CD4-positive, alpha-beta T cell treated with Interleukin-17A for 4 hours (primary cell): Measurements from ENCODE around the gene DGKZ.

ENCODE experiments used
- DNase-seq: peaks from one replicate; pipeline ENCODE4 v3.0.0-alpha.2; 2020; ENCODE audit warnings: mixed read lengths

The DGKZ gene

DNA sequence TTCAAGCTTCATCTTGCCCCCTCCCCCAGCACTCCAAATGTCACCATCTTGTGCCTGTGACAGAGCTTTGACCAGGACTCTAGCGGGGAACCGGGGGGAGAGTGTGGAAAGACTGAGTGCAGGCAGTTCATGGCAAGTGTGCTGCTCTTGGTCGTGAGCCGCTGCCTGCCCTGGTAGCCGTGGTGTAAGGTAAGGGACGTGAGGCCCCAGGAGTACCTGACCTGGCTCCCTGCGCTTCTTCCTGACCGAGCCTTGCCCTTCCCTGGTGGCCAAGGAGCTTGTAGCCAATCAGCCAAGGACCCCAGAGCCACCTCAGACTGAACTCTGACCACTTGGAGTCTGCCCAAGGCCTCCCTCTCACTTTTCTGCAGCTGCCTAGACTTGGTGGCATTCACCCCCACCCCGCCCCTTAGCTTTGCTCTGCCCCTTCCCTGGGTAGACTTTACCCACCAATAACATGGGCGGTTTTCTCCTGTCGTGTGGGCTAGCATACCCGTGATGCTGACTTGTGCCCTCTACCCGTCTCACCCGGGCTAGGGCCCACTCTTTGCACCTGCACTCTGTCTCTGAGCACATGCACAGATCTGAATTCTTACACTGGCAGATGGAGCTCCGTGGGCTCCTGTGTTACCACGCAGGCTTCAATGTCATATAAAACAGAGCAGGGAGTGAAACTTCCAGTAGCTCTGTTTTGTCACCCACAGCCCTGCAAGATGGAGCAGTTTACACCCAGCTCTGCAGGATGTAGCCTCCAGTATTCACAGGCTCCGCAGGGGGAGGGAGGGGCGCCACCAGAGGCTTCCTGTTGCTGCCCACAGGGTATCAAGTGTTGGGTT, 1.5 kb downstream of the DGKZ start:
- peak; percentile 83 for DNase-seq

DNA sequence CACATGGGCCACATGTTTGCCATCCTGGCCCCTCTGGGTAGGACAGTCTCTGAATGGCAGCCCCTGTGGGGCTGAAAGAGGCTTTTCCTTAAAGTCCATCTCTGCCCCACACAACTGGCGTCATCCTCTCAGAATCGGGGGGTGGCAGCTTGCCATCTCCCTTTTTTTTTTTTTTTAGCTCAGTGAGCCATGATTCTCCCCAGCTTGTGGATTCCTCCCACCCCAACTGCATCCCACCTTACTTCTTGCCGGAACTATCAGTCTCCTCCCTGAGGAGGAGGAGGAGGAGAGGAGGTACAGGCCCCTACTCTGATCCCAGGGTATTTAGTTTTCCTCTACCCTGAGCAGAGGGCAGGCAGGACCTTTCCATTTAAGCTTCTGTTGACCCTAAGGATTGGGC, 3.4 kb downstream of the DGKZ start:
- no peak for DNase-seq

DNA sequence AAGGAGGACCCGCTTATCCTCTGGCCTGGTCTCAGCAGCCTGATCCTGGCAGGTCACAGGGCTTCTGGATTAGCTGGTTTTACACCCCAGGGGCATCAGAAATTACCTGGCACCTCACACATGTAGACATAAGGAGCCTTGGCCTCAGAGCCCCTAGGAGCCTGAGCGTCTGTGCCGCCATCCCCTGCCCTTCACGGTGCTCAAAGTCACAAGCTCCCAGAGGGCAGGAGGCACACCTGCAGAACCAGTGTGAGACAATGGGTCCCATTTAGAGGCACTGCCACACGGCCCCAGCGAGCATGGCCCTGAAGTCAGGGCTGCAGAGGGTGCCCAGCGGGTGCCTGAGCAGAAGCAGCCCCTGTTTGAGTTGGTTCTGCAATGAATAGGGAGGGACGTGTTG, 3.9 kb downstream of the DGKZ start:
- no peak for DNase-seq

DNA sequence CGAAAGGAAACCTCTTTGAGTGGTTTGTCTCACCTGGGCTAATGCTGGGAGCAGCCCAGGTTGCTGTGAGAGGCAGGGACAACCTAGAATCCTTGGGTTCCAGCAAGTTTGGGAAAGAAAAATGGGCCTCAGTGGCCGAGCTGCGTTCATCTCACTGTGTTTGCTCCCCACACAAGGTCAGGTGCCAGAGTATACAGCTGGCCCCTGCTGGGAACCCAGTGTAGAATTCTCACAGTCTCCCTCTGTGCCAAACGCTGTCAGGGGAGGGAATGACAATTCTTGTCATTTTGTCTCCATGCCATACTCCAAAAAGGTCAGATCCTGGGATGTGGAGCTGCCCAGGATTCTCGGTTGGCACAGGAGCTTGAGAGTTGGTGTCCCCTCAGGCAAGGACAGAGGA, 4.3 kb downstream of the DGKZ start:
- DNase-seq: no peak

DNA sequence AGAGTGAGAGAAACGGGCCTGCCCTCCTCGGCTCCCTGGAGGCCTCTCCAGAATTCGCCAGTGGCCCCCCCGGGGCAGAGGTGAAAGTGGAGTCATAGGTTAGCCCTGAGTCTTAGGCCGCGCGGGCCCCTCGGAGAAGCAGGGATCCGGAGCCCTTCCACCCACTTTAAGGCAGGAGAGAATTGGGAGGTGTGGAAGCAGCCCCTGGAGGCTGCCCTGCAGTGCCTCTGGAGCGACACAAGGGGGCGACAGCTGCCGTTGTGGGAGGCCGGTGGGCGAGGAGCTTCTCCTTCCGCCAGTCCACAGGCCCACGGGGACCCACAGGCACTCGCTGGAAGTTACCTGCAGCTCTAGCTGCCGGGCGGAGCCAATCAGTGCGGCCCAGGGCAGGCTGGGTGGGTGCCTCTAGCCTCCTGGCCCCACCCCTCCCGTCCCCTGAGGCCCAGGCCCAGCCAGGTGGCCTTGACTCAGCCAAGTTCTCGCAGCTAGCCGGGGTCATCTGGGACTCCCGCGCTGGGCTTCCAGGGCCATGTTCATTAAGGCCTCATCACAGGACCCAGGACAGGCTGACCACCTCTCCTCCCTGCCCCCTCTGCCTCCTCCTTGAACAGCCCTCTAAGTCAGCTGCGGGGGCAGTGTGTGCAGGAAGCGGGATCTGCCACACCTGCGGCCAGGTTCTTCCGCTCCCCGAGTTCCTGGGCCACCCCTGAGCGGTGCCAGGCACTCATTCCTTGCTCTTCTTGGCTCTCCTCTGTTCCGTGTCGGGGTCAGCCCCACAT, 5.0 kb downstream of the DGKZ start:
- peak; percentile 80 for DNase-seq

DNA sequence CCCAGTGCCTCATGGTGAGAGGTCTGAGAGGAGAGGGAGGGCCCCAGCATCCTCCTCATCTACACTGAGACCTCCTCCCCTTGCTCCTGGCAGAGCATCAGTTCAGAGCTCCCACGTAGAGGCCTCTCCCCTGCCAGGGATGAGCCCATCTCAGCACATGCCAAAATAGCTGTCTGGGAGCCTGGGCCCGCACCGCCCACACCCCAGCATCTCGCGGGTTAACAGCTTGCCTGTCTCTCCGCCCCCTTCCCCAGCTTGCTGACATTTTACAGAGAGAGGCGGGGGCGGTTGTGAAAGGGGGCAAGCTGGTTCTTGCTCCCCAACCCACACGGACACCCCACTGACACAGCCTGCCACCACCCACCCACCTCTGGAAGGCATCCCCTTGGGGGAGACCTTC, 6.4 kb downstream of the DGKZ start:
- peak; percentile 59 for DNase-seq

DNA sequence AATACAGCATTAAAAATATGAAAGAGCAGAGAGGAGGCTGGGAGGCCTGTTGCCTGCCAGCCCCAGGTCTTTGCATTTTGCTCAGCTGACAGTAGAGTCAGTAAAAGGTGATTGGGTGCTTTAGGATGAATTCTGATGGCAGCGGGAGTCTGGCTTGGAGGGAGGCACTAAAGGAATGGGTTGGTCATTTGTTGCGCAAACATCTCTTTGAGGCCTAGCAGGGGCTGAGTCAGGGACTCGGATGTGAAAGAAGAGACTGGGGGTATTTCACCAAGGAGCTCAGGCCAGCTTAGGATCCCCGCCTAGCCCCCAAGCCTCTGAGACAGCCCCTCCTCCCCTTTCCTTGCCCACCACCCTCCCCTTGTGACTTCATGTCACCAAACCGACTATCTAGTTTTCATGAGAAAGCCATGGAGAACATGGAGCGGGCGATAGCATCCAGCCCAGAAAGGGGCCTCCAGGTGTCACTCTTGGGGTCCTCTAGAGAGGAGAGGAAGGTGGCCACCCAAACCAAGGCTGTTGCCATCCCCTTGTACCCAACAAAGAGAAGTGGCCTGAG, 9.7 kb downstream of the DGKZ start:
- DNase-seq: no peak

DNA sequence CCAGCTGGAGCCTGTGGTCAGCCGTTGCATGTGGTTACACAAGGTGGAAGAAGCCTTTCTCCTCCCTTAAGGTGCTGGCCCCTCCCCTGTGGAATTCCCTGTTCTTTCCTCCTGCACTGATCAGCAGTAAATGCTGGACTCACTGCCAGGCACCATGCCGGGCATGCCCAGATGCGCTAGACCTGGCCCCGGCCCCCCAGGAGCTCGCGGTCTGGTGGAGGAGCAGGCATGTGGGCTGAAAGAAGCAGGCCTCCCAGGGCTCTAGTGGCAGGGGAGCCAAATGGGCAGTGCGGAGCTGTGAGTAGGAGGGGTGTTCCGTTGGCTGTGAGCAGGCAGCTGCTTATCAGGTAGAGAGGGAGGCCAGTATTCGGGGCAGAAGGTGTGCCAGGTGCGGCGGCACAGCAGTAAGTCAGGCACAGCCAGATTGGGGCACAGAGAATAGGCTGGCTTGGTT, 10.2 kb downstream of the DGKZ start:
- DNase-seq: no peak

DNA sequence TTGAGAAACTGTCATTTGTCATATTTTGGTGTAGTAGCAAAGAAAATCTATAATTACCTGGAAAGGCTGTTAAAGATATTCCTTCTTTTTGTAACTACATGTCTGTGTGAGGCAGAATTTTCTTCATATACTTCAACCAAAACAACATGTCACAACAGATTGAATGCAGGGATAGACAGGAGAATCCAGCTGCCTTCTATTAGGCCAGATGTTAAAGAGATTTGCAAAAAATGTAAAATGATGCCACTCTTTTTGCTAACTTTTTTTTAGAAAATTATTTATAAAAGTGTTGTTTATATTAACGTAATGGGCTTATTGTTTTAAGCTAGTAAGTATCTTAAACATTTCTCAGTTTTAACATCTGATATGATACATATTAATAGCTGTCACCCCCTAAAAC, 12.7 kb downstream of the DGKZ start:
- DNase-seq: no peak

DNA sequence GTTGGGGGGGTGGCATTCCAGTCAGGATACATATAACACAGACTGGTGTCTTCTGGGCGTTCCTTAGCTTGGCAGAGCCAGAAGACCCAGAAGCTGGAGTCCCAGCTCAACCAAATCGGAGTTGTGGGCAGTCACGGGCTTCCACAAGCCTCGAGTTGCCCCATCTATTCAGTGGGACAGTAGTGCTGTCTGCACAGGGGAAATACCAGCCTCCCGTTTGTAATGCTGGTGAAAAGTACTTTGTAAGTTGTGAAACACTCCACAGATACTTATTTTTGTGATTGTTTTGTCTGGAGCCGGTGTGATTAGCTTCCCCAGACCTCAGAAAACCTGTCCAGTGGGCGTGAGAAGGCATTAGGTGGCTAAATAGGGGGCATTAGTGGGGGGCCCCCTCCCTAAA, 13.6 kb downstream of the DGKZ start:
- DNase-seq: peak; percentile 28

DNA sequence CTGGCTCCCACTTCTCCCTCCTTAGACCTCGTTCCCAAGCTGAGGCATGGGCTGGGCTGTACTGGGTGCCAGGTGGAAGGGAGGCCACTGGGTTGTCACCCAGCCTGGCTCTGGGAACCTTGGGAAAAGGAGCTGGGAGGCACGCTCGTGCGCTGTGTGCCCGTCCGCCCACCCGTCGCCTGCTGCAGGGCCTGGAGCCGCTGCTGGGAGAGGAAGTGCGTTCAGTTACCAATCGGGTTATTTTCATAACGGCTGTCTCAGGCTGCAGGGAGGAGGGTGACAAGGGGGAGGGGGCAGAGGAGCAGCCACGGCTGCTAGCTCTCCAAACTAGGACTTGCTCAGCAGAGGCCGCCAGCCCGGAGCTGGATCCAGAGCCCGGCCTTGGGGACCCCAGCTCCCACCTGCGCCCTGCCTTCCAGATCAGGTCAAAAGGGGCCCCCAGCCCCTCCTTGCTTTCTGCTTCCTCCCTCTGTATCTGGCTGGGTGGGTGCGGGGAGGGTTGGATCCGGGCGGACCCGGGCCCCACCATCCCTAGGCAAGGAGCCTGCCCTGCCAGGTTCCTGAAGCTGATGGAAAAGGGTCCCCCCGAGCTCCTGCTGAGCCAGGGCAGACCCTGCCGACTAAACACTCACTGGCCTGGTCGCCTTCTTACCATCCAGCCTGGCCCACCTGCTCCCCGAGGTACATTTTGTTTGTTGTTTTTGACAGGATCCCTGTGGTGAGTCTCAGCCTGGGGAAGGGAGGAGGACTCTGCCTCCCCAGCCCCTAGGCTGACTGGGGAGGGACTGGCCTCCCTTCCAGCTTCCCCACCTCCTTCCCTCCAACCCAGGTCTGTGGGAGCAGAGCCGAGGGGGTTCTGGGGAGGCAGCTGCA, 14.3 kb downstream of the DGKZ start:
- DNase-seq: peak; percentile 79

DNA sequence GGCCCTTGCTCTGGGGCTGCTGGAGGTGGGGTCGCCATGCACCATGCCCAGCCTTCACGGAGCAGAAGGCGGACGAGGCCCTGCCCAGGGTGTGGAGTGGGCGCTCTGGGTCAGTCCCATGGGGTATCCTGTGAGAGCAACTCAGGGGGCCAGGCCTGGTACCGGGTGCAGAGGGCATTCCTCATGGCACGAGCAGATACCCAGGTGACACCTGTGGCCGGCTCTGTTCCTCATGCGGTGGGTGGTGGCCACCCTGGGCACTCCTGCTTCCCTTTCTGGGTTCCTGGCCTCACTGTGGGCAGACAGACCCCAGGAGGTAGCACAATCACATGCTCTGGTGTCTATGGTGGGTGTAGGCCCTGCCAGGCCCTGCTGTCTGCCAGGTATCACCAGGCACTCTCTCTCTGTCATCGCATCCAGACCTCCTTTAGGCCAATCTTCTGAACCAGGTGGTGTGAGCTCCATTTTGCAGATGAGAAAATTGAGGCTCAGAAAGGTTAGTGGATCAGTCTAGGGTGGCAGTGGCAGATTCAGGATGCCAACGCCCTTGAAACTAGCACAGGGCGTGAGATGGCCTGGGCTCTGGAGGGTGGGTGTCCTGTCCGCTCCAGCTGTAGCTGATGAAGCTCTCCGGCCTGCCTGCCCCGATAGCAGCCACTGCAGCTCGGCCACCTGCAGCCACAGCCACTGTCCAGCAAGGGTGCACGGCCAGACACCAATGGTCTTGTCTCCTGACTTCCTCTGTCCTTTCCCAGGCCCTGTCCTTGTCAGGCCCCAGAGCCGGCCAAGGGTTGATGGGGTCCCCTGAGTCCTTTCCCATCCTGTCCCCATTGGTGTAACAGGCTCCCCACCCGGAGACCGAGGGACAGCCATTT, 15.1 kb downstream of the DGKZ start:
- no peak for DNase-seq

DNA sequence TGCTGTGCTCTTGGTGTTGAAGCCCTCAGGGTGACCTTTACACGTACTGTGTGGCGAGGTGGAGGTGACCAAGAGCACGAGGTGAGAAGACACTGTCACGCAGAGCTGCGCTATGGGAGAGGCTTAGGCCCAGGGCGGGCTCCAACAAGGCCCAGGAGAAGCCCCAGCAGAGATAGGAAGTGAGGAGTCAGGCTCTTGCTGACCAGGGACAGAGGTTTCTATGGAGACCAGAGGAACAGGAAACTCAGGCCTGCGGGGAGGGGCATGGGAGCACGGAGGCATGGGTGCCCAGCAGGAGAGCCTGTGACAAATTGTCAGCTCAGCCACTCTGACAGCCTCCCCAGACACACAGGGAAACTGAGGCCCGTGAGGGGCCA, 15.8 kb downstream of the DGKZ start:
- no peak for DNase-seq

DNA sequence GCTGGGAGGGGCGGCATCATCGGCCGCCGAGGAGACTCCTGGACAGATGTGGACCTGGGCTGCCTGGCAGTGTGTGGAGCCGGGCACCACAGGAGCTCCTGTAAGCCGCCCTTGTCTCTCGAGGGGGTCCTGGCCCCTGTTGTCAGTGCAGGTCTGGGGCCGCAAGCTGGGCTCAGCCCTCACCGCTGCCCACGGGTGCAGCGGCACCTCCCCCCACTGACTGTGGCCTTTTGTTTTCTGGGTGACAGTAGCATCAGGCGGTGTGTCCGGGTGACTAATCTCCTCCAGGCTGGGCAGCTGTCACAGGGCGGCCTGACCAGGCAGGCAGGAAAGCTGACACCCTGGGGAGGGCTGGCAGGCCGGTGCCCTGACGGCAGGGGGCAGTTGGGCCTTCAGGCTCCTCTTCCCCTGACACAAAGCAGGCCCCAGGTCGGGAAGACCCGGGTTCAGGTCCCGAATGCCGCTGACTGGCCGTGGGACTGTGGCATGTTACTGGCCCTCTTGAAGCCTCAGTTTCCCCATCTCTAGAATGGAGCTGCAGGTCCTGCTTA, 16.3 kb downstream of the DGKZ start:
- no peak for DNase-seq

DNA sequence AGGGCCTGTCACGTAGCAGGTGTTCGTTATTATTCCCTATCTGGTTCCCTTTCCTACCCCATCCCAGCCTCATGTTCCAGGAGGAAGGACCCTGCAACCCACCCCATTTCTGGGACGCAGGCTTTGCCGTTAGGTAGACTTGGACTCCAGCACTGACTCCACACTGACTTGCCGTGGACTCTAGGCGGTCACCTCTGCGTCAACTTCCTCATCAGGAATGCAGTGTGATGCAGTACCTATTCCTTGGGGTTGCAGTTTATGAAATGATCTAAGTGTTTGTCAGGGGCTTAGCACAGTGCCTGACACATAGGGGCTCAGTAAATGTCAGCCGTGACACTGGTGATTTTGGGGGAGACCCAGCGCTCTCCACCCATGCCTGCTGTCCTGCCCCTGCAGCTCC, 16.8 kb downstream of the DGKZ start:
- no peak for DNase-seq

DNA sequence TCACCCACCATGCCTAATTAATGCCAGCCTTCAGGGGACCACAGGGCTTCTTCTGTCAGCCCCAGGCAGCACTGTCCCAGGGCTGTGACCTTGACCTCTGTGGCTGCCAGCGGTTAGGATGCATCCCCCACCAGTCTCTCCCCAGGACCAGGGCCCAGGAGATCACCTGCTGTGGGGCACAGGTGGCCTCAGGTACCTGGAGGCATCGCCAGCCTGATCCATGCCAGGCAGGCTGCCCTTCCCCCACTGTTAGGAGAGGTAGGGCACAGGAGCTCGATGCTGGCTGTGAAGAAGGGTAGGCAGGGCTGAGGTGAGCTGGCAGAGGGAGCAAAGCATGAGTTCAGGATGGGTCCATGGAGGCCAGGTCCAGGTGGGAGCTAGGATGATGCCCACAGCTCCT, 17.5 kb downstream of the DGKZ start:
- no peak for DNase-seq

DNA sequence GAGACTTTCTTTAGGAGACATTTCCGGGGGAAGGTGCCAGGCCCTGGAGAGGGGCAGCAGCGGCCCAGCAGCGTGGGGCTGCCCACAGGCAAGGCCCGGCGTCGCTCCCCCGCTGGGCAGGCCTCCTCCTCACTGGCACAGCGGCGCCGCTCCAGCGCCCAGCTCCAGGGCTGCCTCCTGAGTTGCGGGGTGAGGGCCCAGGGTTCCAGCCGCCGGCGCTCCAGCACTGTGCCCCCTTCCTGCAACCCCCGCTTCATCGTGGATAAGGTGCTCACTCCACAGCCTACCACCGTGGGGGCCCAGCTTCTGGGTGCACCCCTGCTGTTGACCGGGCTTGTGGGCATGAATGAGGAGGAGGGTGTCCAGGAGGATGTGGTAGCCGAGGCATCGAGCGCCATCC, 19.0 kb downstream of the DGKZ start:
- DNase-seq: no peak

DNA sequence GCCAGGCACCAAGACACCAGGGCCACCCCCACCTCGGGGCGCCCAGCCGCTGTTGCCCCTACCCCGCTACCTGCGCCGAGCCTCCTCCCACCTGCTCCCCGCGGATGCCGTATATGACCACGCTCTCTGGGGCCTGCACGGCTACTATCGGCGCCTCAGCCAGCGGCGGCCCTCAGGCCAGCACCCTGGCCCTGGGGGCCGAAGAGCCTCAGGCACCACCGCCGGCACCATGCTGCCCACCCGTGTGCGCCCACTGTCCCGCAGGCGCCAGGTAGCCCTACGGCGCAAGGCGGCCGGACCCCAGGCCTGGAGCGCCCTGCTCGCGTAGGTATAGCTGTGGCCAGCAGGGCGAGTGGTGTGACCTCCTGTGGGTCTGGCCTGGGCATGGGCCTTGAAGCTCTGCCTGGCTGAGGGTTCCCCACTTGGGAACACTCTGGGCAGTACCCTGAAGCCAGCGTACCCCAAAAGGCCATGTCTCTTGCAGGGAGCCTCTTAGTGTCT, 19.4 kb downstream of the DGKZ start:
- DNase-seq: no peak

DNA sequence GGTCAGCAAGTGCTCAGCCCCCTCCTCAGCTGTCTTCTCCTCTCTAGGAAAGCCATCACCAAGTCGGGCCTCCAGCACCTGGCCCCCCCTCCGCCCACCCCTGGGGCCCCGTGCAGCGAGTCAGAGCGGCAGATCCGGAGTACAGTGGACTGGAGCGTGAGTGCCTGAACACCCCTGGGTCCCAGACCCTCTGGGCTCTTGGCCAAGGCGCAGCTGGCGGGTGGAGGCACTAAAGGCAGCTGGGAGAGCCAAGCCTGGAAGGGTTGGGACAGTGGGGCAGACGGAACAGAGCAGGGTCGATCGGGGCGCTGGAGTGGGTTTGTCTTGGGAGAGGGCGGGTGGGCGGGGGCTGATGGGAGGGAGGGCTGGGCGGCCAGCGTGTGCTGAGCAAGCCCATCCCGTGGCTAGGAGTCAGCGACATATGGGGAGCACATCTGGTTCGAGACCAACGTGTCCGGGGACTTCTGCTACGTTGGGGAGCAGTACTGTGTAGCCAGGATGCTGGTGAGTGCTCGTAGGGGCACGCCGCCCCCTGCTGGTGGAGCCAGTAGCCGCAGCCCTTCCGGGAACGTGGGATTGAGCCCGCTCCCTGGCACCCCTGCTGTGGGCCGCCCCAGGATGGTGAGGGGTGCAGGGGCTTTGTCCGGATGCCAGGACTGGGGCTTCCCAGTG, 20.1 kb downstream of the DGKZ start:
- peak; percentile 87 for DNase-seq

DNA sequence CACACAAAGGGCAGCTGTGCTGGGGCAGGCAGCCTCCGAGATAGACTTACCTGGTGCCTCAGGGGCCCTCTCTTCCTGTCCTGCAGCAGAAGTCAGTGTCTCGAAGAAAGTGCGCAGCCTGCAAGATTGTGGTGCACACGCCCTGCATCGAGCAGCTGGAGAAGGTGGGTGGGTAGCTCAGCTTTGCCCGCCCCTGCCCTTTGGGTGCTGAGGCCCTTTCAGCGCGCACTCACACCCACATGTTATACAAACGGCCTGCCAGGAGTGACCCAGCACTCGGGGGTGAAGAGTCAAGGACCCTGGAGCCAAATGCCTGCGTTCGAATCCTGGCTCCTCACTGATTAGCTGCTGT, 20.6 kb downstream of the DGKZ start:
- DNase-seq: no peak
